ENCODE measurements around the gene MRPS7. TPM values are rescaled to one million over a fixed set of nuclear protein-coding genes. Genes with fewer than 3 reads are reported as not detected.

Gene MRPS7
- total and polyA plus RNA-seq, 9 of the 15 experiments (the other 6 are each of a cell fraction or from before 2014, with no cell fraction given), result 107 to 244 (median 132) TPM

GRCh38 chr17:75261336-75262111 is at the start of gene MRPS7, which contains the start of gene GGA3 (continued):
- TF ChIP-seq ZFP91 (CRISPR knock-in tag; IDR thresholded peaks at IDR 0.05) (no peak), ZNF740 (CRISPR knock-in tag; IDR thresholded peaks at IDR 0.05) (peak; percentile 81), ZNF740 (tag; IDR thresholded peaks at IDR 0.05) (no peak), SLC30A9 (CRISPR knock-in tag; IDR thresholded peaks at IDR 0.05) (no peak), FOXK1 (CRISPR knock-in tag; IDR thresholded peaks at IDR 0.05; ENCODE audit: borderline replicate concordance) (no peak), PYGO2 (tag; IDR thresholded peaks at IDR 0.05) (no peak), ZNF3 (CRISPR knock-in tag; IDR thresholded peaks at IDR 0.05) (no peak), ZFP36 (IDR thresholded peaks at IDR 0.05; ENCODE audit: low read depth, low read length, partially characterized antibody) (no peak), E2F8 (IDR thresholded peaks at IDR 0.05; ENCODE audit: low read depth, partially characterized antibody) (peak; percentile 14), U2AF1 (optimal IDR thresholded peaks at IDR 0.05; ENCODE audit: low read depth, low read length) (peak; percentile 32), ZBED1 (IDR thresholded peaks at IDR 0.05) (no peak; the same call in 1 of the 2 replicates), ZNF280A (IDR thresholded peaks at IDR 0.05; ENCODE audit: low read depth, partially characterized antibody) (no peak), POLR2H (tag; IDR thresholded peaks at IDR 0.05; ENCODE audit: low read depth) (peak; percentile 85), CGGBP1 (CRISPR knock-in tag; IDR thresholded peaks at IDR 0.05) (no peak), NFATC3 (IDR thresholded peaks at IDR 0.05) (0 out of 2 replicates have a peak, but pooled peaks have one; percentile 20), TFE3 (CRISPR knock-in tag; IDR thresholded peaks at IDR 0.05) (no peak), MTA3 (IDR thresholded peaks at IDR 0.05; ENCODE audit: borderline replicate concordance) (no peak; the same call in 1 of the 2 replicates), CBX2 (IDR thresholded peaks at IDR 0.05; ENCODE audit: insufficient read depth, low read length, poor library complexity, severe bottlenecking) (no peak)

All from K562 (cell line).